A549 treated with ZK216348 at 1 μM for 4 hours (cell line): ENCODE measurements around the gene MICB. TPM values are rescaled to one million over a fixed set of nuclear protein-coding genes. Genes with fewer than 3 reads are reported as not detected.

Experiments
- total RNA-seq: library from RNA; stranded (reverse); fragments of 200-300 nt; extraction: Qiagen RNA extraction; gene quantifications from 5 replicates; pipeline ENCODE4 v1.2.3, GENCODE V29; 2022; ENCODE audit warnings: low read depth

The MICB gene
- total RNA-seq = 5.2 to 8.6 TPM (median 7.9 TPM) in 5 replicates

DNA sequence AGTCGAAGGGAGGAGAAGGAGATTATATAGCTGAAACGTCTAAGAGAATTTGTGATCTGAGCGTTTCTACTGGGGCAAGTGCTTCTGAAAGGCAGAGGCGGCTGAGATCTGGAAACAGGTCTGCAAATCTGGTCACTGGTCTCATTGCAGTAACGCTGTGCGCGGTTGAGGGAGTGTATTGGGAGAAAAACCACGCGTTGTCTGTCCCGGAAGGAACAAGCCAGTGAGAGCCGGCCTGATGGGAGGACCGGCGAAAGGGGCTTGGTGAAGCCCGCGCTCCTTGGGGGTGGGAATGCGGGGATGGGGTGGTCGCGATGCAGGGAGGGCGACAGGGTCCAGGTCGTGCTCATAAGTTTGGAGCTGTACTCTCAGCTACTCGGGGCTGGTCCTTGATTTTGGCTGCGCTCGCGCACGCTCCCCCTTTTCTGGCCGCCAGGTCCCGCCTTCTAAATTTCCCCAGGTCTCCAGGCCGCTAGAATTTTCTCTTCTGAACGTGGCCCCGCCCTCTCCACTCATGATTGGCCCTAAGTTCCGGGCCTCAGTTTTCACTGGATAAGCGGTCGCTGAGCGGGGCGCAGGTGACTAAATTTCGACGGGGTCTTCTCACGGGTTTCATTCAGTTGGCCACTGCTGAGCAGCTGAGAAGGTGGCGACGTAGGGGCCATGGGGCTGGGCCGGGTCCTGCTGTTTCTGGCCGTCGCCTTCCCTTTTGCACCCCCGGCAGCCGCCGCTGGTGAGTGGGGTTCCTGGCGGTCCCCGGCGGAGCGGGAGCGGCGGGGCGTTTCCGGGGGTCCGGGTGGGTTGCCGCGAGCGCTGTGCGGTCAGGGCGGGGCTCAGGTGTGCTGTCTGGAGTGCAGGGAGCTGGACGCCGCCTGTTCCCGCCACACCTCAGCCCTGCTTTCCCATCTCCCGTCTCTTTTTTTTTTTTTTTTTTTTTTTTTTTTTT is at the start of gene MICB:
Gene MICB, plus strand, starts transcription at position 615 of the 946 bp plus-strand sequence. Its CDS starts 49 bp downstream, at position 664.

DNA sequence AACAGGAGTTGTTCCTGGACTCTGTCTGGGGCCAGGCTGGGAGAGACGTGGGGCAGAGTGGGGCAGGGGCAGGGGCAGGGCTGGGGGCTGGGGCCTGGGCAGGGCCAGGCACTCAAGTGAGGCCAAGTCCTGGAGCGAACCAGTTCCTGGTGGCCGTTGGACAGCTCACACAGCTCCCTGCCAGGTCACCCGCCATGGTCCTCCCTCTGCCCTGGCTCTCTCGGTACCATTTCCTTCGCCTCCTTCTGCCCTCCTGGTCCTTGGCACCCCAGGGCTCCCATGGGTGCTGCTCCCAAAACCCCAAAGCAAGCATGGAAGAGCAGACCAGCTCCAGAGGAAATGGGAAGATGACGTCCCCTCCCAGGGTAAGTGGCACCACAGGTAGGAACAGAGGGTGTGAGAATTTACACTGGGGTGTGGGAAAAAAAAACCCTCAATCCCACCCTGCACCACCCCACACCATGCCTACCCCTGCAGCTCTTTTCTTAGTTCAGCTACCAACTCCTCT is 30.9 kb downstream of the MICB start, which contains the start of gene MCCD1:
Gene MCCD1, plus strand, starts transcription at position 142 of the 508 bp plus-strand sequence. Its CDS starts 53 bp downstream, at position 195.

DNA sequence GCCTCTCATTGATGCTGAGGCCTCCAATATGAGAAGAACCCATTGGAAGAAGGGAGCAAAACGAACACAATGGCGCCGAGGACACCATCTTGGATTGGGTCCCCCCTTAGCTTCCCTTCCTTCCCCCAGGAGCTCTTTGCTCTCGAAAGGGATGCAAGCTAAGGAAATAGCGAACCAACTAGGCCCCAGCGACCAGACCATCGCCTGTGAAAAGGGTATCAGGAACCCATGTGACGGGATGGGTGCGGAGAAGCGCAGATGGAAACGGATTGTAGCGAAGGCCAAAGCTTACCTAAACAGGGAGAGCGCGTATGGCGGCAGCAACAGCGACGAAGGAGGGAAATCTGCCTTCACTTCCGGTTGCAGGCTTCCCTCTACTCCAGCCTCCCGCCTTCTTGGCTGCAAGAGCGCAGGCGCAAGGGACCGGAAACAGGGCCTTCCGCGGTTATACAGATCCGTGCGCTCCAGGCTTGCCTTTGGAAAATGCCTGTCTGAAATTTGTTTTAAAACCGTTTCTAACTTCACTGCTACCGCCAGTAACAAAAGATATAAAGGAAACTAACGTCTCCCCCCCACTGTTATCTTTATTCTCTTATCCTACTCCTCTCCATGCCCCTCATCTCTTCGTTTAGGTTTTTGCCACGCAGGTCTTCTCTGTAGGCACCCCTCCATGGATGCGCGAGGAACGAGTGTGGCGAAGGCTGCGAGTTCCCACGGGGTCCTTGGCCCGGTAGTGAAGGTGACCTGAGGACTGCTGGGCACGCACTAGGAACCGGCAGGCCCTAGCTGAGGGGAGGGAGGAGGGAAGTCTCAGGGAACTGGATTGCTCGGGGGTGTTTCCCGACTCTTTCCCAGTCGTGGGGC is 43.9 kb downstream of the MICB start, which contains the start of gene DDX39B:
Gene DDX39B, minus strand, starts transcription at position 346 of the 864 bp plus-strand sequence. CDS start 1,471 bp downstream, outside the sequence.

DNA sequence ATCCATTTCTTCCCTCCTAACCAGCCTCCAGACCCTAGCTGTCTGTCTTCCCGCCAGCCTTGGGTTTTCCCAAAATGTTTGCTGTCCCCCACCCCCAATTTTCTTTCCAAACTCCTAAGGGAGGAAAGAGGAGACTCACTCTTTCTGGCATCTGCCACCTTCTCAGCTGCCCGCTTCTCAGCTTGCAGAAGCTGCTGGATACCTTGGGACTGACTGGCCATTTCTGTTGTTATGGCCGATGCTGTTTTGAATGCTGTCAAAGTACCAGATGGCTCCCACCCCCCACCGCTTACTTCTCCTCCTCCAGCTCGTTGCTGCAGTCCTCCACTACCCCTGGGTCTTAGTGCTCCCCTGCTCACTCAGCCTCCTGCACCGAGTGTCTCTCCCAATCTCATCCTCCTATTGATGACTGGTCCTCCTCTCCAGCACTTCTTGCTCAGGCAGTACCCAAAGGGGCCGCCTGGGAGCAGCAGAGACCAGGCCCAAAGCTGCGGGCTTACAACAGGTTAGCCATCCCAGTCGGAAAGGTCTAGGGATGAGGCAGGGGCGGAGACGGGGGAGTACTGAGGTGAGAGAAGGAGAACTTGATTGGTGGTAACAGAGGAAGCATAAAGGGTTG is 48.5 kb downstream of the MICB start, which contains the start of gene ATP6V1G2:
Gene ATP6V1G2, minus strand, starts transcription at position 270 of the 619 bp plus-strand sequence. Its CDS starts 49 bp downstream, at position 221.

DNA sequence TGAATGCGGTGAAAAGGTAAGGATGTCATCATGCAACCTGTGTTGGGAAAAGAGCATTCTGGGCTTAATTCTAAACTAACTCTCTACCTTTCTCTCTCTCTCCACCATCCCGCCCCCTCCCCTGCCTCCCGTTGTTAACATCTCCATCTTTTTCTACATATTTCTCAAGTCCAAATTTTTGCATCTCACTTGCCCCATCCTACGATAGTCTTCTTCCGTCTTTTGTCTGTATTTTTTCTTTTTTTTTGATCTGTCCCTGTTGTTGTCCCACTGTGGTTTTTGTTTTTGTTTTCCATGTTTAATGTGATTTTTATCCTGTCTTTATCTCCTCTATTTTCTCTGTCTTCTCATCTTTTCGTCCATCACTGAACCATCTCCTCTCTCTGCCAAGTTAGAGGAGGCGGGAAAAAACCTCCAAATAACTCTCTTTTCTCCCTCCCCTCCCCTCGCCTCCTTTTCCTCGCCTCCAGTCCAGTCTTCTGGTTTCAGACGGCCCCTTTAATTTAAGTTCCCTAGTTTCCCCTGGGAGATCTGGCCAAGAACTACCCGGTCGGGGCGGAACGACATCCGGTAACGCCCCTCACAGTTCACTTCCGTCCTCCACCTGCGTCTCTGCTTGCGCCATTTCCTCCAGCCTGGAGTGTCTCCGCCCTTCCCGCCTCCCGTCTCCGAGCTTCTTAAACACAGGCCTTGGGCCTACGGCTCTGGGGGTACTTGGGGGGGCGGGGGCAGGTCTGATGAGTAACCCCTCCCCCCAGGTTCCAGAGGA is 49.2 kb downstream of the MICB start, which contains the start of gene NFKBIL1:
Gene NFKBIL1, plus strand, starts transcription at position 651 of the 769 bp plus-strand sequence. Its CDS starts 87 bp downstream, at position 738.

Other genes starting within 250 kb of the MICB start
- gene HLA-C, start 226.1 kb upstream of the MICB start, total RNA-seq = 36.3 to 55.7 TPM (median 52.6 TPM) in 5 replicates
- 23.1 to 30.8 TPM (median 29.5 TPM) in 5 replicates for gene HLA-B, start 141.0 kb upstream of the MICB start, total RNA-seq
- gene MICA, start 94.5 kb upstream of the MICB start, total RNA-seq = 27.0 to 30.6 TPM (median 27.8 TPM) in 5 replicates
- not detected in 5 replicates for gene MCCD1, start 30.8 kb downstream of the MICB start, total RNA-seq
- 359 to 433 TPM (median 396 TPM) in 5 replicates for gene DDX39B, start 43.9 kb downstream of the MICB start, total RNA-seq
- 0.33 to 1.3 TPM (median 0.69 TPM) in 5 replicates for gene ATP6V1G2, start 48.5 kb downstream of the MICB start, total RNA-seq
- 5.9 to 13.0 TPM (median 12.5 TPM) in 5 replicates for gene NFKBIL1, start 49.5 kb downstream of the MICB start, total RNA-seq
- not detected in 5 replicates for gene LTA, start 74.1 kb downstream of the MICB start, total RNA-seq
- gene TNF, start 77.4 kb downstream of the MICB start, total RNA-seq = 0.08 TPM in 1 of 5 replicates, not detected in the others
- gene LTB, start 84.3 kb downstream of the MICB start, total RNA-seq = 0.21 to 0.76 TPM (median 0.45 TPM) in 4 of 5 replicates, not detected in the other
- not detected in 5 replicates for gene LST1, start 88.1 kb downstream of the MICB start, total RNA-seq
- not detected in 5 replicates for gene NCR3, start 94.9 kb downstream of the MICB start, total RNA-seq
- not detected in 5 replicates for gene AIF1, start 117.1 kb downstream of the MICB start, total RNA-seq
- gene PRRC2A, start 122.6 kb downstream of the MICB start, total RNA-seq = 59.3 to 94.8 TPM (median 86.5 TPM) in 5 replicates
- 100 to 165 TPM (median 145 TPM) in 5 replicates for gene BAG6, start 154.5 kb downstream of the MICB start, total RNA-seq
- gene APOM, start 157.7 kb downstream of the MICB start, total RNA-seq = 2.2 to 3.7 TPM (median 3.5 TPM) in 5 replicates
- 11.1 to 14.5 TPM (median 12.9 TPM) in 5 replicates for gene C6orf47, start 162.6 kb downstream of the MICB start, total RNA-seq
- gene GPANK1, start 166.9 kb downstream of the MICB start, total RNA-seq = 9.6 to 16.8 TPM (median 12.8 TPM) in 5 replicates
- gene CSNK2B, start 167.9 kb downstream of the MICB start, total RNA-seq = 168 to 192 TPM (median 170 TPM) in 5 replicates
- gene LY6G5B, start 171.8 kb downstream of the MICB start, total RNA-seq = 3.2 to 6.4 TPM (median 5.2 TPM) in 5 replicates
- gene LY6G5C, start 182.9 kb downstream of the MICB start, total RNA-seq = 1.1 to 1.6 TPM (median 1.5 TPM) in 5 replicates
- gene ABHD16A, start 205.2 kb downstream of the MICB start, total RNA-seq = 13.2 to 19.1 TPM (median 17.6 TPM) in 5 replicates
- gene LY6G6F, start 208.7 kb downstream of the MICB start, total RNA-seq = not detected in 5 replicates
- gene LY6G6D, start 217.2 kb downstream of the MICB start, total RNA-seq = not detected in 5 replicates
- 0.20 to 0.42 TPM (median 0.29 TPM) in 3 of 5 replicates, not detected in the others for gene LY6G6C, start 223.6 kb downstream of the MICB start, total RNA-seq
- not detected in 5 replicates for gene MPIG6B, start 225.2 kb downstream of the MICB start, total RNA-seq
- gene DDAH2, start 231.2 kb downstream of the MICB start, total RNA-seq = 27.1 to 32.0 TPM (median 31.7 TPM) in 5 replicates
- 433 to 509 TPM (median 491 TPM) in 5 replicates for gene CLIC1, start 238.4 kb downstream of the MICB start, total RNA-seq
- 13.3 to 18.7 TPM (median 13.6 TPM) in 5 replicates for gene MSH5, start 241.9 kb downstream of the MICB start, total RNA-seq